AG09309 (cell line): ENCODE measurements around the gene ATF7.

Experiments
- DNase-seq: peaks from one replicate; pipeline ENCODE4 v3.0.0-alpha.2; 2010; ENCODE audit warnings: low read depth
- H3K4me3 ChIP-seq: 2 replicates; pipeline ENCODE4 v1.5.1; 2011; ENCODE audit warnings: mild to moderate bottlenecking, low read depth, low read length, moderate library complexity; ENCODE audit not compliant: control insufficient read depth
- CTCF ChIP-seq: IDR thresholded peaks from 2 replicates; pipeline ENCODE4 v1.5.1; 2011; ENCODE audit warnings: mild to moderate bottlenecking, low read depth, low read length, inconsistent platforms; ENCODE audit not compliant: insufficient read depth, control insufficient read depth; ENCODE audit errors: missing control alignments

The ATF7 gene

GRCh38 chr12:53585448-53586125, 40.6 kb downstream of the ATF7 start:
- TF ChIP-seq CTCF, result no peak
- no peak overlapping the region for H3K4me3 ChIP-seq
- DNase-seq, result no peak

GRCh38 chr12:53579545-53579955, 46.6 kb downstream of the ATF7 start:
- H3K4me3 ChIP-seq, result no peak overlapping the region
- no peak for DNase-seq
- TF ChIP-seq CTCF, result no peak

GRCh38 chr12:53578783-53579182, 47.4 kb downstream of the ATF7 start:
- no peak for DNase-seq
- TF ChIP-seq CTCF, result no peak
- no peak overlapping the region for H3K4me3 ChIP-seq

- no peak overlapping the region for H3K4me3 ChIP-seq
- no peak for TF ChIP-seq CTCF
- no peak for DNase-seq
Measured at GRCh38 chr12:53577941-53578352, 48.2 kb downstream of the ATF7 start.

- no peak overlapping the region for H3K4me3 ChIP-seq
- DNase-seq, result no peak
- no peak for TF ChIP-seq CTCF
Measured at GRCh38 chr12:53575502-53576249, 50.5 kb downstream of the ATF7 start.

- TF ChIP-seq CTCF, result no peak
- no peak overlapping the region for H3K4me3 ChIP-seq
- no peak for DNase-seq
Measured at GRCh38 chr12:53572134-53572758, 53.9 kb downstream of the ATF7 start.
